GM04504 (cell line): ENCODE results near the gene CR2.
"Not testable (repeated sequence)": the region's sequence is repeated elsewhere in the genome, so short reads cannot be mapped to it uniquely, and the experiment has no call there.

Experiments used
- DNase-seq: peaks from one replicate; pipeline ENCODE4 v3.0.0-alpha.2; 2012; ENCODE audit warnings: low read depth

Gene CR2

GRCh38 chr1:207504438-207504837 is 50.3 kb downstream of the CR2 start:
- no peak for DNase-seq

- DNase-seq: no peak
Observed at GRCh38 chr1:207510444-207510843, 56.3 kb downstream of the CR2 start.

- DNase-seq: no peak
Observed at GRCh38 chr1:207514890-207515289, 60.8 kb downstream of the CR2 start.

GRCh38 chr1:207516729-207517128 is 62.6 kb downstream of the CR2 start:
- no peak for DNase-seq

GRCh38 chr1:207518608-207519236 is 64.6 kb downstream of the CR2 start:
- no peak for DNase-seq

DNA sequence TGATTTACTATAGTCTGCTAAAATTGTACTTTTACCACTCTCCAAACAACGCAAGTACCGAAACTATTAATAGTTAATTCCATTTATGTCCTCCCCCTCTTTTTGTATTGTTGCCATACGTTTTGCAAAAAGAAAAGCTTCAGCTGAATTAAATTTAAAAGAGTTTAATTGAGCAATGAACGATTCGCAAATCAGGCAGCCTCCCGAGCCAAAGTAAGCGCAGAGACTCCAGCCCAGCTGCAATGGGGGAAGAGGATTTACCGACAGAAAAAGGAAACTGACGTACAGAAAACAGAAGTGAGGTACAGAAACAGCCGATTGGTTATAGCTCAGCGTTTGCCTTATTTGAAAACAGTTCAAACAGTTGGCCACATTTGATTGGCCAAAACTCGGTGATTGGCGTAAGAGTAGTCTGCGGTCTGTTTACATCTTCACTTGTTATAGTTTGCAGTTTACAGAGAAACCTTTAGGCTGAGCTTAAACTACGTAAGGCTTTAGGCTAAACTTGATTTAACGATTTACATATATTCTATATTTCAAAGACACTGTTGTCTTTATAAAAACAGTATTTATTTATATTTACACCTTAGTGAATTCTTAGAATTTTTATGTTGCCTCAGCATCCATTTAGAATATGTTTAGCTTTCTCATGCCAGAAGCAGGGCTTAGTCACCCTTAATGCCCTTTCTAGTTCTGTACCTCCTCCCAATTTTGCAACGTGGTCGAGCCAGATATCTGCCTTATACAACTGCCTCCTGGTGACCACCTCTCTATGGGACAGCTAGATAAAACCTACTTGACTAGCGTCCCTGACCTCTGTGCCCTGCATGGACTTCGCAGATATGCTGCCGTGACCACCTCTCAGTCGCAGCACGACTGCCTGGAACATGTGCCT is 65.6 kb downstream of the CR2 start:
- DNase-seq: no peak

- not testable (repeated sequence) for DNase-seq
Observed at GRCh38 chr1:207520400-207521345, 66.5 kb downstream of the CR2 start.

DNA sequence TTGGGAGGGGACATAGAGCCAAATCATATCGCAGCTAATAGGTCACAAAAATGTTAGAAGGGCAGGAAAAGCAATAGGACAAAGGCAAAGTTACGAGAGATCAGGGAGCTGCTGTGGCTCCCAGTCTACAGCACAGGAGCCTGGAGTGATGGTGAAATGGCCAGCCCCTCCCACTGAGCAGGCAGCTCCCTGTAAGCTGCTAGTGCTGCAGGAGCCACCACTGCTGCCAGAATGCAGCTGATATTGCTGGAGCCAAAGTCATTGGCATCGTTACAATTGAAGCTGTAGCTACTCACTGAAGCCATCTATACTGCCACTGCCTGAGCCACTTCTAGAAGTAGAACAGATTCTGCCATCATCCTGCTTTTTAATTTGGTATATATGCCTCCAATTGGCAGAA is 71.1 kb downstream of the CR2 start:
- not testable (repeated sequence) for DNase-seq

GRCh38 chr1:207528401-207528800 is 74.3 kb downstream of the CR2 start:
- DNase-seq: not testable (repeated sequence)

- not testable (repeated sequence) for DNase-seq
Observed at GRCh38 chr1:207536263-207536662, 82.1 kb downstream of the CR2 start.
